Gastroesophageal sphincter (tissue), 4 donors: ENCODE results near the gene GRIK2. TPM values are rescaled to one million over a fixed set of nuclear protein-coding genes. Genes with fewer than 3 reads are reported as not detected.

ENCODE experiments used
- ATAC-seq: fragments of 150-250 bp; one replicate; pipeline ENCODE4 v1.9.1; 2016; ENCODE audit warnings: mild to moderate bottlenecking, moderate library complexity
- H3K27ac ChIP-seq, 4 donors: fragments of 200-600 bp; sonication (generic) in 3 of 4; 1 replicate in 3 of 4; 2 replicates in 1 of 4; pipeline ENCODE4 v1.5.1; 2016 to 2019
- H3K27me3 ChIP-seq: fragments of 200-600 bp; sonication (generic); one replicate; pipeline ENCODE4 v1.5.1; 2019
- H3K36me3 ChIP-seq, 2 donors: fragments of 200-600 bp; sonication (generic); one replicate each; pipeline ENCODE4 v1.5.1; 2019; ENCODE audit warnings: control low read depth in 1 of 2
- H3K4me1 ChIP-seq, 3 donors: fragments of 200-600 bp; sonication (generic); 1 replicate in 2 of 3; 2 replicates in 1 of 3; pipeline ENCODE4 v1.5.1; 2016 to 2019; ENCODE audit warnings: control low read depth in 2 of 3
- H3K4me3 ChIP-seq, 2 donors: fragments of 200-600 bp; sonication (generic); one replicate each; pipeline ENCODE4 v1.5.1; 2019; ENCODE audit warnings: mild to moderate bottlenecking in 1 of 2, moderate library complexity in 1 of 2
- H3K9me3 ChIP-seq, 3 donors: fragments of 200-600 bp; sonication (generic); one replicate each; pipeline ENCODE4 v1.5.1; 2017 to 2019; ENCODE audit warnings: control low read depth in 2 of 3
- EP300 ChIP-seq: sonication (generic); formaldehyde crosslinking; IDR thresholded peaks from one replicate; pipeline ENCODE4 v1.6.1; 2017; ENCODE audit warnings: antibody characterized with exemption, mild to moderate bottlenecking
- POLR2A ChIP-seq, 2 donors: fragments of 450-650 bp; IDR thresholded peaks; one replicate each; pipeline ENCODE4 v1.6.1; 2017; ENCODE audit warnings: antibody characterized with exemption in 2 of 2, mild to moderate bottlenecking in 2 of 2, moderate library complexity in 1 of 2
- POLR2AphosphoS5 ChIP-seq: sonication (generic); formaldehyde crosslinking; IDR thresholded peaks from one replicate; pipeline ENCODE4 v1.6.1; 2017; ENCODE audit warnings: antibody characterized with exemption
- WGBS, 2 donors: methylation state at CpG; one replicate each; pipeline ENCODE4 v1.1.5; 2018; ENCODE audit warnings: low coverage in 1 of 2; 5-methylcytosine and 5-hydroxymethylcytosine counted together
- total RNA-seq, 4 donors: library from RNA; depleted of rRNA; stranded (reverse); fragments of >200 nt; gene quantifications; one replicate each; pipeline ENCODE4 v1.1.0, GENCODE V29; 2016
- TF ChIP-seq, protein P1 (sequence below), 4 experiments: fragments of 200-600 bp in 2 of 4; fragments of 450-650 bp in 2 of 4; sonication (generic) in 1 of 4; IDR thresholded peaks; one replicate each; pipeline ENCODE4 v1.5.1; 2017 to 2019; ENCODE audit warnings: antibody characterized with exemption in 4 of 4, mild to moderate bottlenecking in 2 of 4, moderate library complexity in 2 of 4

Gene GRIK2
- total RNA-seq, 4 donors from 2014 or later: 0.82 to 2.2 (median 1.0) TPM

DNA sequence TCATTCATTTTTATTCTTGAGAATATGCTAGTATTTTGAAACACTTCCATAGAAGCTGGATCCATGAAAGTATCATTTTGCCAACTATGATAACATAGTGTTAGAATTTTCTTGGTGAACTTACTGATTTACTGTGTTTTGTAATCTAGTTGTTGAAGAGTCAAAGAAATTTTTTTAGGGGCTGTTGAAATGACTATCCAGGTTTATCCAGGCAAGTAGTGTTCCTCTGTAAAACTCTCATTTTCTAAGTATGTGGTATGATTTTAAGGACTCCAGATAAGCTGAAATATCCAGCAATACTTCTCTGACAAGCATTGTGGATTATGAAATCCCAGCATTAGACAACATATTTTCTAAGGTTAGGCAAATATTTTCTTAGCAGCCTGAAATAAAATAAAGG lies 95.9 kb downstream of the GRIK2 start:
- no peak for TF ChIP-seq EP300
- TF ChIP-seq POLR2A (IDR thresholded peaks at IDR 0.05): no peak
- TF ChIP-seq POLR2AphosphoS5: no peak
- TF ChIP-seq, protein P1, sequence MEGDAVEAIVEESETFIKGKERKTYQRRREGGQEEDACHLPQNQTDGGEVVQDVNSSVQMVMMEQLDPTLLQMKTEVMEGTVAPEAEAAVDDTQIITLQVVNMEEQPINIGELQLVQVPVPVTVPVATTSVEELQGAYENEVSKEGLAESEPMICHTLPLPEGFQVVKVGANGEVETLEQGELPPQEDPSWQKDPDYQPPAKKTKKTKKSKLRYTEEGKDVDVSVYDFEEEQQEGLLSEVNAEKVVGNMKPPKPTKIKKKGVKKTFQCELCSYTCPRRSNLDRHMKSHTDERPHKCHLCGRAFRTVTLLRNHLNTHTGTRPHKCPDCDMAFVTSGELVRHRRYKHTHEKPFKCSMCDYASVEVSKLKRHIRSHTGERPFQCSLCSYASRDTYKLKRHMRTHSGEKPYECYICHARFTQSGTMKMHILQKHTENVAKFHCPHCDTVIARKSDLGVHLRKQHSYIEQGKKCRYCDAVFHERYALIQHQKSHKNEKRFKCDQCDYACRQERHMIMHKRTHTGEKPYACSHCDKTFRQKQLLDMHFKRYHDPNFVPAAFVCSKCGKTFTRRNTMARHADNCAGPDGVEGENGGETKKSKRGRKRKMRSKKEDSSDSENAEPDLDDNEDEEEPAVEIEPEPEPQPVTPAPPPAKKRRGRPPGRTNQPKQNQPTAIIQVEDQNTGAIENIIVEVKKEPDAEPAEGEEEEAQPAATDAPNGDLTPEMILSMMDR (IDR thresholded peaks at IDR 0.05): no peak
- Histone ChIP-seq H3K36me3 (no peaks in the 10 kb centered on the region), H3K4me1 (no peaks in the 10 kb centered on the region), H3K27ac (no peak overlapping the region), H3K9me3 (no peaks in the 10 kb centered on the region), H3K4me3 (no peak overlapping the region), H3K27me3 (no peaks in the 10 kb centered on the region)
- no peak for ATAC-seq

DNA sequence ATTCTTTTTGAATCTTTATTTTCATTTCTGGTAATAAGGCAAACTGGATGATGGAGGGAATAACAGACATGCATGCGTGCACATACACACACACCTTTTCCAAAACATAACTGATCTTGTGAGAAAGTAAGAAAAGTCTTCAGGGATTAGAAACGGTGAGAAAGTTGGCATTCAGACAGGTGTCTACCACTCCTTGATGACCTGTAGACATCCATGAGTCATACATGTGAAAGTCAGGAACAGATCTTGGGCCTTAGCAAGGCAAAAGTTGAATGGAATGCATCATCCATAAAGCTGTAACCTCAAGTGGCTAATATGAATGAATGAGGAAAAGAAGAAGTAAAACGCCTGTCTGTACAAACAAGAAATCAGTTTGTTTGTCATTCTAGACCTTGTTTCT lies 97.3 kb downstream of the GRIK2 start:
- H3K36me3 ChIP-seq: no peaks in the 10 kb centered on the region
- H3K4me1 ChIP-seq: no peaks in the 10 kb centered on the region
- ATAC-seq: no peak
- no peak overlapping the region for H3K27ac ChIP-seq
- no peak for TF ChIP-seq POLR2AphosphoS5
- TF ChIP-seq EP300: no peak
- TF ChIP-seq, protein P1 (IDR thresholded peaks at IDR 0.05): no peak
- no peak for TF ChIP-seq POLR2A (IDR thresholded peaks at IDR 0.05)
- H3K27me3 ChIP-seq: no peaks in the 10 kb centered on the region
- H3K9me3 ChIP-seq: no peaks in the 10 kb centered on the region
- 71 to 84% methylated on average over 3 of the region's 3 CpGs for WGBS, 2 donors
- no peak overlapping the region for H3K4me3 ChIP-seq

DNA sequence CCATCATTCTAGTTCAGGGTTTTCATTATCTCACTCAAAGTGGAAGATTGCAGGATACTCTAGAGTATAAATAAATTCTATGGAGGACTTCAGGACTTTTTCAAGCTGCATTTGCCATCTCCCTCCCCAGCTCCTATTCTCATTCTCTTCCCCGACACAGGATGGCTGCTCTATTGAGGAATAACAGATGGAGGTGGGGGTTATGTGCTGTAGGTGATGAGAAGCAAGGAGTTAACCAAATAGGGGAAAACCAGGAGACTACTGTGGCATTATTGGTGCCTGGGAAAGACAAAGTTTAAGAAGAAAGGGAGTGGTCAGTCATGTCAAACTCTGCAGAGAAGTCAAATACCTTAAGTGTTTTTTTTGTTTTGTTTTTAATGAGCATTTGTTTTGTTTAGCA lies 109.3 kb downstream of the GRIK2 start:
- Histone ChIP-seq H3K4me1 (no peaks in the 10 kb centered on the region), H3K9me3 (no peaks in the 10 kb centered on the region), H3K27ac (no peak overlapping the region), H3K36me3 (no peaks in the 10 kb centered on the region), H3K4me3 (no peak overlapping the region), H3K27me3 (no peaks in the 10 kb centered on the region)
- TF ChIP-seq POLR2A (IDR thresholded peaks at IDR 0.05): no peak
- no peak for TF ChIP-seq EP300
- TF ChIP-seq, protein P1 (IDR thresholded peaks at IDR 0.05): no peak
- no peak for TF ChIP-seq POLR2AphosphoS5
- 57% methylated on average over 1 of the region's 1 CpG; no CpG with 5 or more reads in 1 of the 2 donors for WGBS, 2 donors
- ATAC-seq: no peak

DNA sequence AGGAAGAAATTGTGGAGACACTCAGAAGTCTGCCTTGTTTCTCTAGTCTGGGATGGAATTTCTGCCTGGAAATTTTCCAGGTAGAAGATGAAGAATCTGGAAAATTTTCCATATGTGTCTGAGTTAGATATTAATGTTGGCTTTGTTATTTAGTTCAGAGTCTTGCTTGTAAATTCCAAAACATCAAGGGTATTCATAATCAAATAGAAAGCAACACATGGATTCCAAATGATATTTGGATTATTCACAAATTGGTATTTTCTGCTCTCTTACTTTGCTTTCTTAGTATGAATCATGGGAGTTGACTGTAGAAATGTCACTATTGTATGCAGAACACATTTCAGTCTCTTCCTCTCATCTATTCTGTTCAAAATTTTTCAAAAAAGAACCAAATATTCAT lies 116.0 kb downstream of the GRIK2 start:
- TF ChIP-seq, protein P1 (IDR thresholded peaks at IDR 0.05): no peak
- no peak for TF ChIP-seq EP300
- TF ChIP-seq POLR2AphosphoS5: no peak
- TF ChIP-seq POLR2A (IDR thresholded peaks at IDR 0.05): no peak
- no peak overlapping the region for H3K27ac ChIP-seq

DNA sequence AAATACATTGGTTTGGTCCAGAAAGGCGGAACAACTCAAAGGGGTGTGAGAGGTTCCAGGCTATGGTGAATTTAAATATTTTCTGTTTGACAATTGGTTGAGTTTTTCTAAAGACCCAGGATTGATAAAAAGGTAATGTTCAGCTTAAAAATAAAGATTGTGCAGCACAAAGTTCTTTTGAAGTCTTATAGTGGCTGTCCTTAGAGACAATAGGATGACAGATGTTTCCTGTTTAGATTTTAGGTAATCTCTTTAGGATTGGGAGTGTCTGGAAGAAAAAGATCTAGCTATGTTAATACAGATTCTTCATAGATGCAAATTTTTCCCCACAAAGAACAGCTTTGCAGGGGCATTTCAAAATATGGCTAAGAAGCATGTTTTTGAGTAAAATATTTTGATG lies 119.7 kb downstream of the GRIK2 start:
- 80 to 100% methylated on average over 1 of the region's 1 CpG for WGBS, 2 donors
- Histone ChIP-seq H3K36me3 (no peaks in the 10 kb centered on the region), H3K27me3 (no peaks in the 10 kb centered on the region), H3K4me1 (no peaks in the 10 kb centered on the region), H3K27ac (no peak overlapping the region), H3K4me3 (no peak overlapping the region), H3K9me3 (no peaks in the 10 kb centered on the region)
- ATAC-seq: no peak
- TF ChIP-seq EP300 (no peak), POLR2AphosphoS5 (no peak)

More for the DNA sequence above, 116.0 kb downstream of the GRIK2 start:
- no peak for ATAC-seq
- Histone ChIP-seq H3K9me3 (no peaks in the 10 kb centered on the region), H3K4me1 (no peaks in the 10 kb centered on the region), H3K27me3 (no peaks in the 10 kb centered on the region), H3K4me3 (no peak overlapping the region), H3K36me3 (no peaks in the 10 kb centered on the region)

DNA sequence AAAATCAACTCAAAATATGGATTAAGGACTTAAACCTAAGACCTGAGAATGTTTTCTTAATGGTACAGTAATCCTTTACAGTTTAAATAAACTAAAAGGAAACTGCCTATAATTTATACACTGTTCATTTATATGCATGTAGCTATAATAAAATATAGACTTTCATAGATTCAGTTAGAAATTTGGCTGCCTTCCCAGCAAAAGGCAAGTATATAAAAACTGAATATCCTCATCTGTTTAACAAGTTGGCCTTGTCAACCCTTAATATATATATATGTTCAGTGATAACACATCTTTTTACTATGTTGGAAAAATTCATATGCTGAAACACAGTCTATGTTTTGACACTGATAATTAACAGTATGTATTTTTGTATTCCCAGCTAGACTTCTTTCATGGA lies 123.1 kb downstream of the GRIK2 start:
- Histone ChIP-seq H3K36me3 (no peaks in the 10 kb centered on the region), H3K27me3 (no peaks in the 10 kb centered on the region), H3K9me3 (no peaks in the 10 kb centered on the region), H3K4me3 (no peak overlapping the region), H3K27ac (no peak overlapping the region), H3K4me1 (no peaks in the 10 kb centered on the region)
- TF ChIP-seq POLR2AphosphoS5 (no peak), EP300 (no peak)
- no peak for ATAC-seq
